ENCODE data around the gene SATB1.

SATB1 gene

GRCh38 chr3:18386274-18386890 is 38.8 kb downstream of the SATB1 start:
- H3K27ac ChIP-seq = no peak overlapping the region
- TF ChIP-seq CTCF (conservative IDR thresholded peaks at IDR 0.05) = no peak

GRCh38 chr3:18385706-18386105 is 39.4 kb downstream of the SATB1 start:
- no peak overlapping the region for H3K27ac ChIP-seq
- TF ChIP-seq CTCF (conservative IDR thresholded peaks at IDR 0.05) = no peak

DNA sequence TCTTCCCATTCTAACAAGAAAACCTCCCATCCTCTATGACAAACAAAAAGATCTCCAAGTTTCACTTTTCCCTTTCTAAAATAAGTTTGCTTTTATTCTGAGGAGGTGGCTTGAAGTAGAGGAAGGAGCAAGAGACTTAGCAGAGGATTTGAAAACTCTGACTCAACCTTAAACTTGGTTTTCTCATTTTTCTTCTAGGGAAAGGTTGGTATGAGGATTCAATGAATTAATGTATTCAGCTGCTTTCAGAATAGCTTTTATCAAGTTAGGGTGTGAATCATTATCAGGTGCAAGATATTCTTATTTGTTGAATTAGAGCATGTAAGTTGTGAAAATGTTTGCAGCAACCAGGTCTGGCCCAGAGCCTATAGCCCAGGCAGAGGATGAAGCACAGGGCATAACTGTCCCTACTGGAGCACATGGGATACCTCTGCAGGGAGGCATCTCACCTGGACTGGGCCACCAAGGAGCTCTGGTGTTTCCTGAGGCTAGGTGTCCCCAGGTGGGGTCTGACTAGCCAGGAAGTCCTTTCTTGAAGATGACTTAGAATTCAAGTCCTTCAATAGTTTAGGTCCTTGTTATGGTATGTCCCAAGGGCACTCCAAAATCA is 42.3 kb downstream of the SATB1 start:
- H3K27ac ChIP-seq = no peak overlapping the region
- TF ChIP-seq CTCF (conservative IDR thresholded peaks at IDR 0.05) = no peak

- TF ChIP-seq CTCF (conservative IDR thresholded peaks at IDR 0.05) = no peak
- no peak overlapping the region for H3K27ac ChIP-seq
Measured at GRCh38 chr3:18379647-18380046, 45.5 kb downstream of the SATB1 start.

GRCh38 chr3:18378218-18378617 is 46.9 kb downstream of the SATB1 start:
- no peak overlapping the region for H3K27ac ChIP-seq
- TF ChIP-seq CTCF (conservative IDR thresholded peaks at IDR 0.05) = no peak

GRCh38 chr3:18376682-18377081 is 48.5 kb downstream of the SATB1 start:
- no peak overlapping the region for H3K27ac ChIP-seq
- no peak for TF ChIP-seq CTCF (conservative IDR thresholded peaks at IDR 0.05)

GRCh38 chr3:18372786-18373405 is 52.2 kb downstream of the SATB1 start:
- no peak overlapping the region for H3K27ac ChIP-seq
- TF ChIP-seq CTCF (conservative IDR thresholded peaks at IDR 0.05) = no peak

All from VCaP (cell line).